Type B pancreatic cell (in vitro differentiated cells): Measurements from ENCODE around the gene FMC1. TPM values are rescaled to one million over a fixed set of nuclear protein-coding genes. Genes with fewer than 3 reads are reported as not detected.

Source experiments
- DNase-seq: peaks from one replicate; pipeline ENCODE4 v3.0.0; 2021; ENCODE audit warnings: mixed read lengths; ENCODE audit not compliant: unreplicated experiment; ENCODE audit errors: extremely low spot score
- H3K27ac Mint-ChIP-seq: 2 replicates; pipeline ENCODE4 v1.8.0; 2021; ENCODE audit warnings: mild to moderate bottlenecking, mixed read lengths
- H3K27me3 Mint-ChIP-seq: 2 replicates; pipeline ENCODE4 v1.8.0; 2021; ENCODE audit warnings: mixed read lengths
- H3K36me3 Mint-ChIP-seq: 2 replicates; pipeline ENCODE4 v1.8.0; 2021; ENCODE audit warnings: mixed read lengths
- H3K4me1 Mint-ChIP-seq: one replicate; pipeline ENCODE4 v1.8.0; 2021; ENCODE audit warnings: mixed read lengths; ENCODE audit not compliant: unreplicated experiment
- H3K4me3 Mint-ChIP-seq: 2 replicates; pipeline ENCODE4 v1.8.0; 2021; ENCODE audit warnings: mild to moderate bottlenecking, mixed read lengths
- H3K9me3 Mint-ChIP-seq: 2 replicates; pipeline ENCODE4 v1.8.0; 2021; ENCODE audit warnings: mixed read lengths
- long read RNA-seq: library from polyadenylated mRNA; unstranded; transcript quantifications from one replicate; pipeline ENCODE4 v2.0.0, GENCODE V29; 2020
- total RNA-seq: library from RNA; stranded (reverse); gene quantifications from 2 replicates; pipeline ENCODE4 v1.2.1, GENCODE V29; 2021; ENCODE audit warnings: low replicate concordance
- TF ChIP-seq, protein P1 (sequence below): fragments of 200-600 bp; sonication (generic); conservative IDR thresholded peaks from 2 replicates; pipeline ENCODE4 v1.5.0; 2021; ENCODE audit warnings: antibody characterized with exemption, mild to moderate bottlenecking

Gene FMC1, protein sequence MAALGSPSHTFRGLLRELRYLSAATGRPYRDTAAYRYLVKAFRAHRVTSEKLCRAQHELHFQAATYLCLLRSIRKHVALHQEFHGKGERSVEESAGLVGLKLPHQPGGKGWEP
- 13.9 and 15.2 TPM in 2 replicates for total RNA-seq
- long read RNA-seq, transcript FMC1-201 (2 exons, 1,210 nt): major isoform, 9 of 9 reads
- long read RNA-seq, partial matches to known transcripts: 0 of 9 reads
- long read RNA-seq, other reads (novel, unspliced or antisense): 0 of 9 reads

GRCh38 chr7:139341058-139341775 is at the start of gene FMC1:
Gene FMC1 (plus strand): TSS chr7:139341337. CDS start chr7:139341385, 48 bp downstream.
- DNase-seq: peak; percentile 88
- Mint-ChIP-seq H3K9me3 (no peaks in the 10 kb centered on the region), H3K4me3 (peak within 1 kb of the TSS; percentile 96), H3K27me3 (peaks cover 9% of the 10 kb centered on the region), H3K4me1 (peaks cover 10% of the 10 kb centered on the region), H3K36me3 (peaks cover 20% of the 10 kb centered on the region), H3K27ac (peak within 1 kb of the TSS; percentile 100)
- TF ChIP-seq, protein P1, sequence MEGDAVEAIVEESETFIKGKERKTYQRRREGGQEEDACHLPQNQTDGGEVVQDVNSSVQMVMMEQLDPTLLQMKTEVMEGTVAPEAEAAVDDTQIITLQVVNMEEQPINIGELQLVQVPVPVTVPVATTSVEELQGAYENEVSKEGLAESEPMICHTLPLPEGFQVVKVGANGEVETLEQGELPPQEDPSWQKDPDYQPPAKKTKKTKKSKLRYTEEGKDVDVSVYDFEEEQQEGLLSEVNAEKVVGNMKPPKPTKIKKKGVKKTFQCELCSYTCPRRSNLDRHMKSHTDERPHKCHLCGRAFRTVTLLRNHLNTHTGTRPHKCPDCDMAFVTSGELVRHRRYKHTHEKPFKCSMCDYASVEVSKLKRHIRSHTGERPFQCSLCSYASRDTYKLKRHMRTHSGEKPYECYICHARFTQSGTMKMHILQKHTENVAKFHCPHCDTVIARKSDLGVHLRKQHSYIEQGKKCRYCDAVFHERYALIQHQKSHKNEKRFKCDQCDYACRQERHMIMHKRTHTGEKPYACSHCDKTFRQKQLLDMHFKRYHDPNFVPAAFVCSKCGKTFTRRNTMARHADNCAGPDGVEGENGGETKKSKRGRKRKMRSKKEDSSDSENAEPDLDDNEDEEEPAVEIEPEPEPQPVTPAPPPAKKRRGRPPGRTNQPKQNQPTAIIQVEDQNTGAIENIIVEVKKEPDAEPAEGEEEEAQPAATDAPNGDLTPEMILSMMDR: no peak

DNA sequence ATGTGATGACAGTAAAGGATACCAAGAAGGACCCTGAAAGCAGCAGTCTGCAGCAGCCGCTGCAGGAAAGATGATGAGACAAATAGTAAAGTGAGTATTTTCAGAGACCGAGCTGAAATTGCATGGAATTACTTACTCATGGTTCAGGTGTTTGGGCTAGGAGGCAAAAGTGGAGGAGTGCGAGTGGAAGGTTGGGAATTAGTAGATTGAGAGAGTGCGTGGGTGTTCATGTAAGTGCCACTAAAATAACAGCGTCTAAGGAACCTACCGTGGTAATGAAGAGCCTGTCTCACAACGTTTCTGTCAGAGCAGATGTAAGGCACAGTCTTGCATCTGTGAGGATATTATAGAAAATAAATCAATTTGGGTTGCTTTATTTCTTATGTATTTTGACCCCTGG is 48.3 kb upstream of the FMC1 start:
- TF ChIP-seq, protein P1: no peak
- no peak for DNase-seq
- Mint-ChIP-seq H3K27ac (peak overlapping the region; percentile 3), H3K9me3 (no peaks in the 10 kb centered on the region), H3K36me3 (peaks cover 12% of the 10 kb centered on the region), H3K27me3 (no peaks in the 10 kb centered on the region), H3K4me3 (no peak overlapping the region), H3K4me1 (peaks cover 10% of the 10 kb centered on the region)

DNA sequence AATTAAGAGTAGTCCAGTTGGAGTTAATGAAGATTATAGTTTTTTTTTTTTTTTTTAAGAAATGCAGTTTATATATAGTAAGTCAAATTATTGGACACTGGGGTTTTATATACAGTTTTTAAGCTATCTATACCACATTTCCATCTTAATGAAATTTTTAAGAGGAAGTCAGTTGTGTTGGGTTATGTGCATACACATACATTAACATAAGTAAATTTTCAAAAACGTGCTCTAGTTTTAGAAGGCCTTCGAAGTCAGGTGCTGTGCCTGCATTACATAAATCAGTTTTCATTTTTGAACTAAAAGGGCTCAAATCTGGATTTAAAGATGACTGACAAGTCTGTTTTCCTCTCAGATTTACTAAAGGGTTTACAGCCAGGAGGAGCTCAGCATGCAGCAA is 47.6 kb upstream of the FMC1 start:
- no peak overlapping the region for H3K4me3 Mint-ChIP-seq
- no peak for DNase-seq
- no peaks in the 10 kb centered on the region for H3K27me3 Mint-ChIP-seq
- no peak overlapping the region for H3K27ac Mint-ChIP-seq
- TF ChIP-seq, protein P1: no peak
- peaks cover 12% of the 10 kb centered on the region for H3K4me1 Mint-ChIP-seq
- peaks cover 6% of the 10 kb centered on the region for H3K36me3 Mint-ChIP-seq
- H3K9me3 Mint-ChIP-seq: no peaks in the 10 kb centered on the region

- no peak for DNase-seq
- no peak overlapping the region for H3K27ac Mint-ChIP-seq
- no peaks in the 10 kb centered on the region for H3K9me3 Mint-ChIP-seq
- H3K4me1 Mint-ChIP-seq: peaks cover 12% of the 10 kb centered on the region
- H3K27me3 Mint-ChIP-seq: no peaks in the 10 kb centered on the region
- peaks cover 6% of the 10 kb centered on the region for H3K36me3 Mint-ChIP-seq
- H3K4me3 Mint-ChIP-seq: no peak overlapping the region
- TF ChIP-seq, protein P1: no peak
These were observed 46.9 kb upstream of the FMC1 start for GRCh38 chr7:139294241-139294640.

DNA sequence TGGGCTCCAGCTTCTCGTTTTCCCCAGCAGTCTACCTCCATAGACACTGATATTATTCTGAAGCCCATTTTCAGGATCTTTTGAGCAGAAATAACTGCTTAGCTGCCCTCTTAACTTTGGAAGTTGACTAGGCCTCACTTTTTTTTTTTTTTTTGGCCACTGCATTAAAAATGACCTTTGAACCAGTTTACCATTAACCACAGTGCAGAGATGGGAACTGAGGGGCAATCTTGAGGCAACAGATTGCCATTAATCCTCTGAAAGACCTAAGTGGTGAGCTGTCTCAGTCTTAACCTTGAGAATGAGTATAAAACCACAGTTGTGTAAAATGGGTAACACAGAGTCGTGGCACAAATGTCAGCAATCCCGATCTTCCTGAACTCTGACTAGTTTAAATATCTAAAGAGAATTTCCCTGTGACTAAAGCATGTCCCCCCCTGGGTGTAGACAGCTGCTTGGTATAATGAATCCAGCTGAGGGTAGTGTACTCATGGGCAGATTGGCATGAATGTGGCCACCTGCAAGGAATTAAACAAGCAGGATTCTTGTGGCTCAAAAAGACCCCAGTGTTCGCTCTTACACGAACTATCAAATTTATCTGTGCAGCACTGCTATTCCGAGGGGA is 46.1 kb upstream of the FMC1 start:
- Mint-ChIP-seq H3K27me3 (no peaks in the 10 kb centered on the region), H3K9me3 (no peaks in the 10 kb centered on the region), H3K4me1 (peaks cover 12% of the 10 kb centered on the region), H3K4me3 (no peak overlapping the region), H3K27ac (no peak overlapping the region), H3K36me3 (peaks cover 6% of the 10 kb centered on the region)
- no peak for DNase-seq
- TF ChIP-seq, protein P1: no peak
